SK-N-SH (cell line): ENCODE measurements around the gene WWP2. TPM values are rescaled to one million over a fixed set of nuclear protein-coding genes. Genes with fewer than 3 reads are reported as not detected.

ENCODE experiments used
- CTCF ChIA-PET: fragments of 300-600, 350-600 bp; formaldehyde crosslinking; extraction: SDS; loops from one replicate; lab custom pipeline; 2021; lab: Yijun Ruan, JAX
- POLR2A ChIA-PET: fragments of 350-600 bp; sonication (Branson Sonifier 250); formaldehyde crosslinking; extraction: SDS; loops from one replicate; lab custom pipeline; 2020; ENCODE audit warnings: antibody characterized with exemption, inconsistent platforms; lab: Yijun Ruan, JAX
- DNase-seq: peaks from one replicate; pipeline ENCODE4 v3.0.0; 2012
- H2AFZ ChIP-seq: fragments of 200-600 bp; sonication (generic); 2 replicates; pipeline ENCODE4 v1.8.1; 2016; ENCODE audit warnings: antibody characterized with exemption, mild to moderate bottlenecking, low read depth
- H3F3A ChIP-seq: fragments of 200-600 bp; sonication (generic); replicated peaks from 2 replicates; pipeline ENCODE3; 2016; ENCODE audit warnings: antibody characterized with exemption, mild to moderate bottlenecking; ENCODE audit not compliant: insufficient read depth
- H3K27ac ChIP-seq, 2 experiments: fragments of 200-500 bp in 1 of 2; fragments of 200-600 bp in 1 of 2; sonication (Bioruptor generic) in 1 of 2; sonication (generic), shearing (Covaris generic) in 1 of 2; 2 replicates each; pipeline versions ENCODE4 v1.5.1 to v1.6.1; 2014 to 2016; ENCODE audit warnings: low read depth in 2 of 2, inconsistent platforms in 1 of 2, low read length in 1 of 2, mild to moderate bottlenecking in 1 of 2, mixed read lengths in 1 of 2
- H3K27me3 ChIP-seq: fragments of 200-600 bp; sonication (generic), shearing (Covaris generic); 2 replicates; pipeline ENCODE4 v1.6.1; 2016; ENCODE audit warnings: mixed run types; ENCODE audit not compliant: insufficient read depth
- H3K36me3 ChIP-seq, 2 experiments: fragments of 200-500 bp in 1 of 2; fragments of 200-600 bp in 1 of 2; sonication (Bioruptor generic) in 1 of 2; sonication (generic) in 1 of 2; replicated peaks in 1 of 2; 2 replicates each; pipeline versions ENCODE3 to v1.5.1; 2014 to 2016; ENCODE audit warnings: low read length in 1 of 2, mild to moderate bottlenecking in 1 of 2; ENCODE audit not compliant: insufficient read depth in 2 of 2, control insufficient read depth in 1 of 2
- H3K4me1 ChIP-seq, 2 experiments: fragments of 200-500 bp in 1 of 2; fragments of 200-600 bp in 1 of 2; sonication (Bioruptor generic) in 1 of 2; sonication (generic), shearing (Covaris generic) in 1 of 2; 2 replicates each; pipeline versions ENCODE4 v1.5.1 to v1.6.1; 2014 to 2016; ENCODE audit warnings: low read depth in 1 of 2, low read length in 1 of 2, mixed run types in 1 of 2; ENCODE audit not compliant: insufficient read depth in 2 of 2, control insufficient read depth in 1 of 2
- H3K4me2 ChIP-seq: fragments of 200-600 bp; sonication (generic), shearing (Covaris generic); 2 replicates; pipeline ENCODE4 v1.6.1; 2017; ENCODE audit warnings: mixed run types
- H3K4me3 ChIP-seq, 2 experiments: fragments of 200-500 bp in 1 of 2; fragments of 200-600 bp in 1 of 2; sonication (Bioruptor generic) in 1 of 2; sonication (generic), shearing (Covaris generic) in 1 of 2; 2 replicates each; pipeline versions ENCODE4 v1.5.1 to v1.8.1; 2014 to 2016; ENCODE audit warnings: low read depth in 2 of 2, inconsistent platforms in 1 of 2, low read length in 1 of 2, mild to moderate bottlenecking in 1 of 2, mixed read lengths in 1 of 2, moderate library complexity in 1 of 2
- H3K79me2 ChIP-seq: fragments of 200-600 bp; sonication (generic); 2 replicates; pipeline ENCODE4 v1.8.1; 2017; ENCODE audit warnings: mild to moderate bottlenecking; ENCODE audit not compliant: insufficient read depth
- H3K9ac ChIP-seq: fragments of 200-600 bp; sonication (generic); 2 replicates; pipeline ENCODE4 v1.6.1; 2017; ENCODE audit warnings: mixed run types
- H3K9me2 ChIP-seq: fragments of 200-600 bp; sonication (generic); 2 replicates; pipeline ENCODE4 v1.6.1; 2017; ENCODE audit warnings: mixed run types
- H3K9me3 ChIP-seq: fragments of 200-600 bp; sonication (generic); 2 replicates; pipeline ENCODE4 v1.6.1; 2017; ENCODE audit warnings: mixed run types, mild to moderate bottlenecking, moderate library complexity
- H4K20me1 ChIP-seq: fragments of 200-600 bp; sonication (generic); 2 replicates; pipeline ENCODE4 v1.6.1; 2017; ENCODE audit warnings: mild to moderate bottlenecking, mixed run types; ENCODE audit not compliant: insufficient read depth
- CHD2 ChIP-seq: fragments of 150-350 bp; IDR thresholded peaks from 2 replicates; pipeline ENCODE4 v1.6.1; 2018; ENCODE audit warnings: low read length; ENCODE audit not compliant: partially characterized antibody
- EP300 ChIP-seq, 2 experiments: IDR thresholded peaks; 2 replicates each; pipeline versions ENCODE4 v1.4.0 to v1.6.1; 2012; ENCODE audit warnings: borderline replicate concordance in 1 of 2, low read depth in 1 of 2, low read length in 1 of 2
- GABPA ChIP-seq: IDR thresholded peaks from 2 replicates; pipeline ENCODE4 v1.4.0; 2012; ENCODE audit warnings: low read depth, mild to moderate bottlenecking
- IRF3 ChIP-seq: fragments of 150-350 bp; IDR thresholded peaks from 2 replicates; pipeline ENCODE4 v1.6.1; 2016; ENCODE audit warnings: mild to moderate bottlenecking, low read depth, low read length
- JUND ChIP-seq: IDR thresholded peaks from 2 replicates; pipeline ENCODE4 v1.4.0; 2012
- MXI1 ChIP-seq: IDR thresholded peaks from 2 replicates; pipeline ENCODE4 v1.6.1; 2012; ENCODE audit warnings: mild to moderate bottlenecking, low read depth, low read length, improper control_type of control experiment
- NRF1 ChIP-seq: IDR thresholded peaks from 2 replicates; pipeline ENCODE4 v1.6.1; 2012; ENCODE audit warnings: low read depth, mild to moderate bottlenecking, low read length
- PBX3 ChIP-seq: IDR thresholded peaks from 2 replicates; pipeline ENCODE4; 2012
- RCOR1 ChIP-seq: fragments of 150-350 bp; IDR thresholded peaks from 2 replicates; pipeline ENCODE4 v1.6.1; 2017; ENCODE audit warnings: antibody characterized with exemption, low read length
- REST ChIP-seq: IDR thresholded peaks from 2 replicates; pipeline ENCODE4 v1.6.1; 2012; ENCODE audit warnings: mild to moderate bottlenecking, low read depth, low read length, moderate library complexity
- RFX5 ChIP-seq: IDR thresholded peaks from 2 replicates; pipeline ENCODE4 v1.6.1; 2012; ENCODE audit warnings: mild to moderate bottlenecking, improper control_type of control experiment, low read length
- RXRA ChIP-seq: IDR thresholded peaks from 2 replicates; pipeline ENCODE4 v1.4.0; 2012; ENCODE audit warnings: low read depth, mild to moderate bottlenecking, borderline replicate concordance
- SIN3A ChIP-seq: IDR thresholded peaks from 2 replicates; pipeline ENCODE4 v1.6.1; 2012; ENCODE audit warnings: low read depth, mild to moderate bottlenecking, low read length, moderate library complexity, borderline replicate concordance
- SMC3 ChIP-seq: IDR thresholded peaks from 2 replicates; pipeline ENCODE4 v1.6.1; 2012; ENCODE audit warnings: low read depth, low read length, improper control_type of control experiment
- TAF1 ChIP-seq: IDR thresholded peaks from 2 replicates; pipeline ENCODE4 v1.6.1; 2012; ENCODE audit warnings: low read depth, mild to moderate bottlenecking, low read length, moderate library complexity, borderline replicate concordance
- TCF12 ChIP-seq: IDR thresholded peaks from 2 replicates; pipeline ENCODE4 v1.4.0; 2012
- WGBS: methylation state at CpG from one replicate; pipeline ENCODE4 v1.1.6; 2017; ENCODE audit warnings: low lambda C conversion rate; 5-methylcytosine and 5-hydroxymethylcytosine counted together
- polyA plus RNA-seq, 3 experiments: library from polyadenylated mRNA; depleted of rRNA; stranded (reverse); fragments of >200 nt; gene quantifications; 2 replicates each; pipeline ENCODE4 v1.2.3, GENCODE V29; 2012
- TF ChIP-seq, protein P1 (sequence below): IDR thresholded peaks from 2 replicates; pipeline ENCODE4 v1.4.0; 2012; ENCODE audit warnings: low read depth

Gene WWP2
- polyA plus RNA-seq, 1 of the 3 experiments (the other 2 are of a cell fraction) = 13.3 TPM

GRCh38 chr16:69890114-69890891 is 128.2 kb downstream of the WWP2 start (continued):
- TF ChIP-seq RXRA (no peak), IRF3 (no peak)

- CTCF ChIA-PET = interaction anchor here (1.0 to 1.2 kb wide), 3 partner anchors 17 to 94 kb away, joined by 3 to 4 read pairs (median 3); no protein-coding TSS in a partner anchor
- H3K27me3 ChIP-seq = no peaks in the 10 kb centered on the region
- peaks cover 0 to 18% of the 10 kb centered on the region in 2 experiments; a peak in 1 of 4 replicates for H3K4me1 ChIP-seq
- peaks cover 2 to 4% of the 10 kb centered on the region in 2 experiments for H3K36me3 ChIP-seq
- H4K20me1 ChIP-seq = no peaks in the 10 kb centered on the region
- H3K4me3 ChIP-seq = no peak overlapping the region
- H3K9me2 ChIP-seq = no peaks in the 10 kb centered on the region
- H3K9ac ChIP-seq = no peak overlapping the region
- TF ChIP-seq TCF12 (peak; percentile 11; the same call in 1 of the 2 replicates), MXI1 (0 out of 2 replicates have a peak, but pooled peaks have one; percentile 4), SIN3A (no peak)
- no peak for DNase-seq
- H3F3A ChIP-seq = no peaks in the 10 kb centered on the region
- no peak overlapping the region; the same call in 1 of the 2 replicates for H2AFZ ChIP-seq
- POLR2A ChIA-PET = no interaction called here
- peak overlapping the region in 1 of 2 experiments; percentile 72; a peak in 2 of 4 replicates for H3K27ac ChIP-seq
- no peaks in the 10 kb centered on the region for H3K79me2 ChIP-seq
- H3K9me3 ChIP-seq = no peaks in the 10 kb centered on the region
- 77% methylated on average over 8 of the region's 8 CpGs for WGBS
- H3K4me2 ChIP-seq = no peak overlapping the region
Observed at GRCh38 chr16:69890892-69891282, 128.8 kb downstream of the WWP2 start.

GRCh38 chr16:69892378-69892777 is 130.2 kb downstream of the WWP2 start:
- Histone ChIP-seq H4K20me1 (no peaks in the 10 kb centered on the region), H2AFZ (no peak overlapping the region), H3F3A (no peaks in the 10 kb centered on the region), H3K9ac (no peak overlapping the region), H3K27me3 (no peaks in the 10 kb centered on the region), H3K9me3 (no peaks in the 10 kb centered on the region), H3K4me3 (no peak overlapping the region), H3K4me1 (peaks cover 0 to 18% of the 10 kb centered on the region in 2 experiments; a peak in 1 of 4 replicates), H3K4me2 (no peak overlapping the region), H3K27ac (no peak overlapping the region), H3K9me2 (no peaks in the 10 kb centered on the region), H3K36me3 (peaks cover 2 to 4% of the 10 kb centered on the region in 2 experiments), H3K79me2 (no peaks in the 10 kb centered on the region)
- 81% methylated on average over 2 of the region's 2 CpGs for WGBS
- POLR2A ChIA-PET = no interaction called here
- DNase-seq = no peak
- CTCF ChIA-PET = no interaction called here
- TF ChIP-seq TCF12 (no peak), NRF1 (no peak), PBX3 (no peak), SMC3 (no peak), TAF1 (no peak), MXI1 (no peak), GABPA (no peak), RCOR1 (no peak), RXRA (no peak), REST (no peak), RFX5 (no peak), JUND (no peak), CHD2 (no peak), SIN3A (no peak), EP300 (IDR thresholded peaks at IDR 0.05; ENCODE audit: borderline replicate concordance in 1 of 2, low read depth in 1 of 2, low read length in 1 of 2) (no peak)
- TF ChIP-seq, protein P1, sequence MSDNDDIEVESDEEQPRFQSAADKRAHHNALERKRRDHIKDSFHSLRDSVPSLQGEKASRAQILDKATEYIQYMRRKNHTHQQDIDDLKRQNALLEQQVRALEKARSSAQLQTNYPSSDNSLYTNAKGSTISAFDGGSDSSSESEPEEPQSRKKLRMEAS = no peak
